ENCODE results near the gene CCDC158.

DNA sequence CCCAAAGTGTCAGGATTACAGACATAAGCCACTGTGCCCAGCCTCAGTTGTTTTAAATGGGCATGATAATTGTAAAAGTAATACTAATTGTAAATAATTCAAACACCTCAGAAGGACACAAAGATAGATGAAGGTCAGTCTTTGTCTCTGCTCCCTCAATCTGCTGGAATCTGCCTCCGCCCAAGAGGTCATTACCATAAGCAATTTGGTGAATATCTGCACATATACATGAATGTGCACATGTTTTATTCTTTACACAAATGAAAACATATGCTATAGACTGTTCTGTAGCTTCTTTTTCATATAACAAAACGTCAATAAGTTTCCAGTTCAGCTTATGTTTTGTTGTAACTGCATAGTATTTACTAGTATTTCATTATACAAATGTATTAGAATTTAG lies 107.4 kb downstream of the CCDC158 start:
- TF ChIP-seq, protein P1, sequence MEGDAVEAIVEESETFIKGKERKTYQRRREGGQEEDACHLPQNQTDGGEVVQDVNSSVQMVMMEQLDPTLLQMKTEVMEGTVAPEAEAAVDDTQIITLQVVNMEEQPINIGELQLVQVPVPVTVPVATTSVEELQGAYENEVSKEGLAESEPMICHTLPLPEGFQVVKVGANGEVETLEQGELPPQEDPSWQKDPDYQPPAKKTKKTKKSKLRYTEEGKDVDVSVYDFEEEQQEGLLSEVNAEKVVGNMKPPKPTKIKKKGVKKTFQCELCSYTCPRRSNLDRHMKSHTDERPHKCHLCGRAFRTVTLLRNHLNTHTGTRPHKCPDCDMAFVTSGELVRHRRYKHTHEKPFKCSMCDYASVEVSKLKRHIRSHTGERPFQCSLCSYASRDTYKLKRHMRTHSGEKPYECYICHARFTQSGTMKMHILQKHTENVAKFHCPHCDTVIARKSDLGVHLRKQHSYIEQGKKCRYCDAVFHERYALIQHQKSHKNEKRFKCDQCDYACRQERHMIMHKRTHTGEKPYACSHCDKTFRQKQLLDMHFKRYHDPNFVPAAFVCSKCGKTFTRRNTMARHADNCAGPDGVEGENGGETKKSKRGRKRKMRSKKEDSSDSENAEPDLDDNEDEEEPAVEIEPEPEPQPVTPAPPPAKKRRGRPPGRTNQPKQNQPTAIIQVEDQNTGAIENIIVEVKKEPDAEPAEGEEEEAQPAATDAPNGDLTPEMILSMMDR (IDR thresholded peaks at IDR 0.05): no peak
- TF ChIP-seq POLR2A (IDR thresholded peaks at IDR 0.05): no peak

Measured in heart left ventricle (tissue), 13 donors.